Measurements from ENCODE around the gene IL15RA. TPM values are rescaled to one million over a fixed set of nuclear protein-coding genes. Genes with fewer than 3 reads are reported as not detected.

The IL15RA gene
- total RNA-seq, 1 experiment from 2014 or later = 4.4 TPM

DNA sequence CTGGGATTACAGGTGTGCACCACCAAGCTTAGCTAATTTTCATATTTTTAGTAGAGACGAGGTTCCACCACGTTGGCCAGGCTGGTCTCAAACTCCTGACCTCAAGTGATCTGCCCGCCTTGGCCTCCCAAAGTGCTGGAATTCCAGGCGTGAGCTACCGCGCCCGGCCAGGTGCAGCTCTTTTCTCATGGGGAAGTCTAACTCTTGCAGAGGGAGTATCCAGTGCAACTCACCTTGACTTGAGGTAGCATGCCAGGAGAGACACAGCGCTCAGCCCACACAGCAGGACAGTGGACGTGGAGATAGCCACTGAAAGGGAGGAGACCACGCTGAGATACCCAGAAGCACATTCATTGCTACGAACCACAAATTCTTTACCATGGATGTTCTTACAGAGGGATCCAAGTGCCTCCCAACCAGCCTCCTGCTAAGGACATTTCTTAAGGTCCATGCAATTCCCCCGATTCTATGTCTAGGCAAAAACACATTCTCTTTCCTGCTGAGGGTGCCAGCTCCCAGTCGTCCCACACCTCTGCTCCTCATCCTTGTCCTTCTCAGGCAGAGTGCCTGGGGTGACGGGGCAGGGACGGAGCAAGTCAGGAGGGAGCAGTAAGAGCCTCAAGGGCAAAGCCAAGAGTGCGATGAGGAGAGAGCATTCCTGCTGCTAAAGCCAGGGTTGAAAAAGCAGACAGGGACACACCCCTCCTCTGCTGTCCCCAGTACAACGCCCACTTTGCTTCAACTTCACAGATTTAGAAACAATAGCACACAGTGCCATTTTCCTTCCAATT is 21.0 kb downstream of the IL15RA start:
- TF ChIP-seq, protein P1, sequence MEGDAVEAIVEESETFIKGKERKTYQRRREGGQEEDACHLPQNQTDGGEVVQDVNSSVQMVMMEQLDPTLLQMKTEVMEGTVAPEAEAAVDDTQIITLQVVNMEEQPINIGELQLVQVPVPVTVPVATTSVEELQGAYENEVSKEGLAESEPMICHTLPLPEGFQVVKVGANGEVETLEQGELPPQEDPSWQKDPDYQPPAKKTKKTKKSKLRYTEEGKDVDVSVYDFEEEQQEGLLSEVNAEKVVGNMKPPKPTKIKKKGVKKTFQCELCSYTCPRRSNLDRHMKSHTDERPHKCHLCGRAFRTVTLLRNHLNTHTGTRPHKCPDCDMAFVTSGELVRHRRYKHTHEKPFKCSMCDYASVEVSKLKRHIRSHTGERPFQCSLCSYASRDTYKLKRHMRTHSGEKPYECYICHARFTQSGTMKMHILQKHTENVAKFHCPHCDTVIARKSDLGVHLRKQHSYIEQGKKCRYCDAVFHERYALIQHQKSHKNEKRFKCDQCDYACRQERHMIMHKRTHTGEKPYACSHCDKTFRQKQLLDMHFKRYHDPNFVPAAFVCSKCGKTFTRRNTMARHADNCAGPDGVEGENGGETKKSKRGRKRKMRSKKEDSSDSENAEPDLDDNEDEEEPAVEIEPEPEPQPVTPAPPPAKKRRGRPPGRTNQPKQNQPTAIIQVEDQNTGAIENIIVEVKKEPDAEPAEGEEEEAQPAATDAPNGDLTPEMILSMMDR (conservative IDR thresholded peaks at IDR 0.05; ENCODE audit: low read depth, low read length) = no peak
- no peak for TF ChIP-seq EZH2phosphoT487 (IDR thresholded peaks at IDR 0.05; ENCODE audit: borderline replicate concordance, low read length)
- TF ChIP-seq EZH2 (IDR thresholded peaks at IDR 0.05; ENCODE audit: low read length, unreplicated experiment) = no peak
- Histone ChIP-seq H4K20me1 (ENCODE audit: low read length) (no peaks in the 10 kb centered on the region), H3K4me2 (ENCODE audit: low read length) (no peak overlapping the region), H3K4me3 (ENCODE audit: low read length) (no peak overlapping the region), H2AFZ (ENCODE audit: low read length) (no peak overlapping the region), H3K27ac (ENCODE audit: low read length) (no peak overlapping the region), H3K9me3 (ENCODE audit: low read length) (no peaks in the 10 kb centered on the region), H3K79me2 (ENCODE audit: low read length) (no peaks in the 10 kb centered on the region), H3F3A (ENCODE audit: low read length, unreplicated experiment) (no peaks in the 10 kb centered on the region), H3K9me2 (replicated peaks; ENCODE audit: low read length) (no peaks in the 10 kb centered on the region), H3K27me3 (ENCODE audit: low read length) (no peaks in the 10 kb centered on the region), H3K9ac (ENCODE audit: low read length) (no peak overlapping the region), H3K4me1 (ENCODE audit: insufficient read depth, low read length) (peaks cover 15% of the 10 kb centered on the region), H3K36me3 (ENCODE audit: low read depth, low read length) (no peaks in the 10 kb centered on the region)
- ATAC-seq (no peak), DNase-seq (no peak)
- no TSS peak for BruUV-seq (replicated peaks)
- ChIA-PET POLR2A (ENCODE audit: unreplicated experiment) (no interaction called here), CTCF (no interaction called here)
- intact Hi-C loops (cut with micrococcal nuclease) = no loop called here

GRCh38 chr10:5953676-5954075 is 23.7 kb downstream of the IL15RA start:
- Histone ChIP-seq H3F3A (ENCODE audit: low read length, unreplicated experiment) (no peaks in the 10 kb centered on the region), H3K4me1 (ENCODE audit: insufficient read depth, low read length) (peaks cover 15% of the 10 kb centered on the region), H3K9me2 (replicated peaks; ENCODE audit: low read length) (no peaks in the 10 kb centered on the region), H3K4me3 (ENCODE audit: low read length) (no peak overlapping the region), H4K20me1 (ENCODE audit: low read length) (no peaks in the 10 kb centered on the region), H3K79me2 (ENCODE audit: low read length) (no peaks in the 10 kb centered on the region), H3K9ac (ENCODE audit: low read length) (no peak overlapping the region), H3K4me2 (ENCODE audit: low read length) (no peak overlapping the region), H3K27ac (ENCODE audit: low read length) (no peak overlapping the region), H3K27me3 (ENCODE audit: low read length) (no peaks in the 10 kb centered on the region), H3K9me3 (ENCODE audit: low read length) (no peaks in the 10 kb centered on the region), H2AFZ (ENCODE audit: low read length) (no peak overlapping the region), H3K36me3 (ENCODE audit: low read depth, low read length) (no peaks in the 10 kb centered on the region)
- CTCF ChIA-PET = no interaction called here
- TF ChIP-seq, protein P1 (conservative IDR thresholded peaks at IDR 0.05; ENCODE audit: low read depth, low read length) = no peak
- no peak for TF ChIP-seq EZH2phosphoT487 (IDR thresholded peaks at IDR 0.05; ENCODE audit: borderline replicate concordance, low read length)
- no peak for TF ChIP-seq EZH2 (IDR thresholded peaks at IDR 0.05; ENCODE audit: low read length, unreplicated experiment)
- BruUV-seq (replicated peaks) = no TSS peak
- ATAC-seq = no peak
- POLR2A ChIA-PET (ENCODE audit: unreplicated experiment) = no interaction called here
- intact Hi-C loops (cut with micrococcal nuclease) = no loop called here
- DNase-seq = no peak

DNA sequence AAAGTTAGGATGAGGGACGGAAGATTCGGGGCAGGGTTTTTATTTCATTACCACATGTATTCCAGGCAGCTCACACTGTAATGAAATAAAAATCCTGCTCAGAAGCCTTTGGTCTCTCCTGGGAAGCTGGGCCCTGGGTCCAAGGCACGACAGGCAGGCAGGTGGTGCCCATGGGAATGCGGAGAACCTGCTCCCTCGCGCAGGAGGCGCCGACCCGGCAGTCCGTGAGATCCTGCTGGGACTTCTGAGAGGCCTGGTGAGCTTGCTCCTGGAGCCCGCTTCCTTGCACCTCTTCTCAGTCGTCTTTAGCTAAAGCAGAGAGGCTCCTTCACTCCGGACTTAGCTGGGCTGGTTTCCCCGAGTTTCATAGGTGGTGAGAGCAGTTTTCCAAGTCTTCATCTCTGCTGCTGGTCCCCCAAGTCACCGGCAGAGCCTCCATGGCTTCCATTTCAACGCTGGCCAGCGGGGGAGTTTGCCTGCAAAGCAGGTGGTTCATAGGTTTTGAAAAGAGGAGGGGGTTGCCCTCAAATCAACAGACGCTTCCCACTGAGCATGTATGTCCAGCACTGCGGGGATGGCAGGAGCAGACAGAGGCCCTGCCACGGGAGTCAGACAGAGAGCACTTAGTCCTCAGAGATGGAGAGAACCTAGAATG is 24.5 kb downstream of the IL15RA start:
- Histone ChIP-seq H3K36me3 (ENCODE audit: low read depth, low read length) (no peaks in the 10 kb centered on the region), H3K4me2 (ENCODE audit: low read length) (no peak overlapping the region), H3K79me2 (ENCODE audit: low read length) (no peaks in the 10 kb centered on the region), H3K9me2 (replicated peaks; ENCODE audit: low read length) (no peaks in the 10 kb centered on the region), H3K27ac (ENCODE audit: low read length) (no peak overlapping the region), H3F3A (ENCODE audit: low read length, unreplicated experiment) (no peaks in the 10 kb centered on the region), H3K4me3 (ENCODE audit: low read length) (no peak overlapping the region), H3K4me1 (ENCODE audit: insufficient read depth, low read length) (peaks cover 10% of the 10 kb centered on the region), H3K27me3 (ENCODE audit: low read length) (no peaks in the 10 kb centered on the region), H4K20me1 (ENCODE audit: low read length) (no peaks in the 10 kb centered on the region), H2AFZ (ENCODE audit: low read length) (no peak overlapping the region), H3K9ac (ENCODE audit: low read length) (no peak overlapping the region), H3K9me3 (ENCODE audit: low read length) (no peaks in the 10 kb centered on the region)
- intact Hi-C loops (cut with micrococcal nuclease) = no loop called here
- BruUV-seq (replicated peaks) = no TSS peak
- ChIA-PET POLR2A (ENCODE audit: unreplicated experiment) (interaction anchor here (0.6 kb wide), 1 partner anchor 62 kb away, joined by 3 read pairs; no protein-coding TSS in a partner anchor), CTCF (no interaction called here)
- ATAC-seq (no peak), DNase-seq (no peak)
- TF ChIP-seq EZH2phosphoT487 (IDR thresholded peaks at IDR 0.05; ENCODE audit: borderline replicate concordance, low read length) (no peak), EZH2 (IDR thresholded peaks at IDR 0.05; ENCODE audit: low read length, unreplicated experiment) (no peak)
- TF ChIP-seq, protein P1 (conservative IDR thresholded peaks at IDR 0.05; ENCODE audit: low read depth, low read length) = no peak

All from PC-3 (cell line).